ENCODE measurements around the gene WDR1.

- TF ChIP-seq, protein P1, sequence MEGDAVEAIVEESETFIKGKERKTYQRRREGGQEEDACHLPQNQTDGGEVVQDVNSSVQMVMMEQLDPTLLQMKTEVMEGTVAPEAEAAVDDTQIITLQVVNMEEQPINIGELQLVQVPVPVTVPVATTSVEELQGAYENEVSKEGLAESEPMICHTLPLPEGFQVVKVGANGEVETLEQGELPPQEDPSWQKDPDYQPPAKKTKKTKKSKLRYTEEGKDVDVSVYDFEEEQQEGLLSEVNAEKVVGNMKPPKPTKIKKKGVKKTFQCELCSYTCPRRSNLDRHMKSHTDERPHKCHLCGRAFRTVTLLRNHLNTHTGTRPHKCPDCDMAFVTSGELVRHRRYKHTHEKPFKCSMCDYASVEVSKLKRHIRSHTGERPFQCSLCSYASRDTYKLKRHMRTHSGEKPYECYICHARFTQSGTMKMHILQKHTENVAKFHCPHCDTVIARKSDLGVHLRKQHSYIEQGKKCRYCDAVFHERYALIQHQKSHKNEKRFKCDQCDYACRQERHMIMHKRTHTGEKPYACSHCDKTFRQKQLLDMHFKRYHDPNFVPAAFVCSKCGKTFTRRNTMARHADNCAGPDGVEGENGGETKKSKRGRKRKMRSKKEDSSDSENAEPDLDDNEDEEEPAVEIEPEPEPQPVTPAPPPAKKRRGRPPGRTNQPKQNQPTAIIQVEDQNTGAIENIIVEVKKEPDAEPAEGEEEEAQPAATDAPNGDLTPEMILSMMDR (conservative IDR thresholded peaks at IDR 0.05; ENCODE audit: low read depth, low read length) = no peak
- no peak for TF ChIP-seq EZH2 (IDR thresholded peaks at IDR 0.05; ENCODE audit: borderline replicate concordance, low read depth, low read length, poor library complexity, severe bottlenecking)
Measured at GRCh38 chr4:10100734-10101216, 15.8 kb downstream of the WDR1 start.
